Neuronal stem cell (in vitro differentiated cells): Measurements from ENCODE around the gene PTPRC.

Source experiments
- DNase-seq: peaks from one replicate; pipeline ENCODE4 v3.0.0-alpha.2; 2013; ENCODE audit warnings: low spot score
- H2AFZ ChIP-seq: one replicate; pipeline ENCODE4 v1.6.1; 2013; ENCODE audit warnings: mild to moderate bottlenecking, low read length, inconsistent platforms
- H2AK5ac ChIP-seq: 2 replicates; pipeline ENCODE4 v1.6.1; 2013; ENCODE audit warnings: low read depth, mild to moderate bottlenecking, inconsistent platforms, low read length, moderate library complexity, mixed read lengths
- H2BK120ac ChIP-seq: 2 replicates; pipeline ENCODE4 v1.6.1; 2013; ENCODE audit warnings: low read depth, mild to moderate bottlenecking, inconsistent platforms, low read length, moderate library complexity, mixed read lengths
- H2BK12ac ChIP-seq: one replicate; pipeline ENCODE4 v1.6.1; 2013; ENCODE audit warnings: low read length, inconsistent platforms
- H2BK15ac ChIP-seq: 2 replicates; pipeline ENCODE4 v1.6.1; 2013; ENCODE audit warnings: mild to moderate bottlenecking, low read length, inconsistent platforms, mixed read lengths
- H2BK5ac ChIP-seq: one replicate; pipeline ENCODE4 v1.6.1; 2013; ENCODE audit warnings: inconsistent platforms, mild to moderate bottlenecking, low read length, moderate library complexity
- H3K14ac ChIP-seq: one replicate; pipeline ENCODE4 v1.6.1; 2013; ENCODE audit warnings: low read length, inconsistent platforms
- H3K18ac ChIP-seq: 2 replicates; pipeline ENCODE4 v1.6.1; 2013; ENCODE audit warnings: low read length, inconsistent platforms
- H3K23ac ChIP-seq: 2 replicates; pipeline ENCODE4 v1.6.1; 2013; ENCODE audit warnings: low read depth, mild to moderate bottlenecking, mixed read lengths, low read length, inconsistent platforms; ENCODE audit not compliant: poor library complexity
- H3K27ac ChIP-seq: replicated peaks from 3 replicates; pipeline ENCODE4 v1.5.1; 2013; ENCODE audit warnings: low read length, inconsistent platforms
- H3K27me3 ChIP-seq, 3 experiments: 2 replicates each; pipeline ENCODE4 v1.6.1; 2013; ENCODE audit warnings: low read length in 3 of 3, mild to moderate bottlenecking in 2 of 3, inconsistent platforms in 1 of 3, low read depth in 1 of 3, mixed read lengths in 1 of 3, moderate library complexity in 1 of 3; ENCODE audit not compliant: control insufficient read depth in 3 of 3, insufficient read depth in 3 of 3
- H3K36me3 ChIP-seq, 2 donors: replicated peaks in 1 of 2; 2 replicates each; pipeline ENCODE4 v1.6.1; 2013; ENCODE audit warnings: low read length in 2 of 2; ENCODE audit not compliant: control insufficient read depth in 2 of 2, insufficient read depth in 2 of 2
- H3K4ac ChIP-seq: 2 replicates; pipeline ENCODE4 v1.6.1; 2013; ENCODE audit warnings: inconsistent platforms, mild to moderate bottlenecking, low read length, moderate library complexity
- H3K4me1 ChIP-seq, 2 donors: 1 replicate in 1 of 2; 2 replicates in 1 of 2; pipeline ENCODE4 v1.6.1; 2013; ENCODE audit warnings: low read length in 2 of 2, low read depth in 1 of 2; ENCODE audit not compliant: control insufficient read depth in 2 of 2, insufficient read depth in 1 of 2
- H3K4me2 ChIP-seq: one replicate; pipeline ENCODE4 v1.6.1; 2013; ENCODE audit warnings: mild to moderate bottlenecking, low read length, inconsistent platforms; ENCODE audit not compliant: insufficient read depth, poor library complexity, severe bottlenecking
- H3K4me3 ChIP-seq, 2 donors: 2 replicates each; pipeline ENCODE4 v1.5.1; 2013; ENCODE audit warnings: low read length in 2 of 2, mild to moderate bottlenecking in 2 of 2, inconsistent platforms in 1 of 2, moderate library complexity in 1 of 2
- H3K79me1 ChIP-seq: one replicate; pipeline ENCODE4 v1.6.1; 2013; ENCODE audit warnings: low read depth, mild to moderate bottlenecking, inconsistent platforms, low read length, moderate library complexity
- H3K9ac ChIP-seq: one replicate; pipeline ENCODE4 v1.6.1; 2013; ENCODE audit warnings: mild to moderate bottlenecking, low read depth, low read length, inconsistent platforms; ENCODE audit not compliant: poor library complexity
- H3K9me3 ChIP-seq, 2 donors: replicated peaks in 1 of 2; 2 replicates each; pipeline versions ENCODE3 to v1.6.1; 2013; ENCODE audit warnings: low read length in 2 of 2, mild to moderate bottlenecking in 2 of 2, inconsistent platforms in 1 of 2, low read depth in 1 of 2, mixed read lengths in 1 of 2, moderate library complexity in 1 of 2; ENCODE audit not compliant: control insufficient read depth in 2 of 2, insufficient read depth in 1 of 2
- H4K8ac ChIP-seq: one replicate; pipeline ENCODE4 v1.6.1; 2013; ENCODE audit warnings: low read depth, mild to moderate bottlenecking, inconsistent platforms, low read length, moderate library complexity
- H4K91ac ChIP-seq: one replicate; pipeline ENCODE4 v1.6.1; 2013; ENCODE audit warnings: low read length, low read depth, mild to moderate bottlenecking, inconsistent platforms; ENCODE audit not compliant: poor library complexity
- WGBS, 2 donors: extraction: QIAGEN DNeasy Blood & Tissue Kit; methylation state at CpG; one replicate each; pipeline ENCODE4 v1.1.7; 2013; ENCODE audit warnings: missing lambda C conversion rate in 2 of 2, mixed read lengths in 1 of 2; ENCODE audit not compliant: insufficient read length in 2 of 2, insufficient replicate concordance in 1 of 2; ENCODE audit errors: extremely low coverage in 2 of 2; 5-methylcytosine and 5-hydroxymethylcytosine counted together

The PTPRC gene

GRCh38 chr1:198772626-198773025 is 133.8 kb downstream of the PTPRC start:
- H3K27me3 ChIP-seq: no peaks in the 10 kb centered on the region
- no peak overlapping the region for H3K4ac ChIP-seq
- DNase-seq: no peak
- no peak overlapping the region for H3K4me2 ChIP-seq
- H2BK5ac ChIP-seq: no peak overlapping the region
- H3K14ac ChIP-seq: no peak overlapping the region
- no peak overlapping the region for H2BK120ac ChIP-seq
- H3K23ac ChIP-seq: no peak overlapping the region
- H3K4me1 ChIP-seq: no peaks in the 10 kb centered on the region
- H2AFZ ChIP-seq: no peak overlapping the region
- H3K18ac ChIP-seq: no peak overlapping the region
- H3K9me3 ChIP-seq: no peaks in the 10 kb centered on the region
- no peak overlapping the region for H2BK12ac ChIP-seq
- no peak overlapping the region for H4K8ac ChIP-seq
- H2AK5ac ChIP-seq: no peak overlapping the region
- H3K36me3 ChIP-seq: no peaks in the 10 kb centered on the region
- H3K27ac ChIP-seq: no peak overlapping the region
- H4K91ac ChIP-seq: no peak overlapping the region
- no peak overlapping the region for H2BK15ac ChIP-seq
- no peak overlapping the region for H3K4me3 ChIP-seq
- no peak overlapping the region for H3K9ac ChIP-seq
- no peaks in the 10 kb centered on the region for H3K79me1 ChIP-seq

DNA sequence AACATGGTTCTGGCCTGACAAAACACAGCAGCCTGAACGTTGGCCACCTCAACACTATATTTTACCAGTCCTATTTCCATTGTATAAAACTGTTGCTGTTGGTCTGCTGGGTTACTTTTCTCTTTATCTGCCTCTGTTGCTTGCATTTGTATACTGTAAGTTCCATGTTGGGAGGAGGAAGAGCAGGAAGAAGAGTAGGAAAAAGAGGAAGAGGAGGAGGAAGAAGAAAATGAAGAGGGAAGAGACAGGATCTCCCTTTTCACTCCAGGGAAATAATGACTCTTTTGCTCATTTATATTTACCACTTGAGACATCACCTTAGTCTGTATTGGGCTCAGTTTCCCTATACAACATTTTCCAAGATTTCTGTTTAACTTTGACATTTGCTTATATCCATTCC is 134.2 kb downstream of the PTPRC start:
- H3K4ac ChIP-seq: no peak overlapping the region
- no peak overlapping the region for H3K23ac ChIP-seq
- no peaks in the 10 kb centered on the region for H3K79me1 ChIP-seq
- no peaks in the 10 kb centered on the region for H3K27me3 ChIP-seq
- H2AFZ ChIP-seq: peak overlapping the region; percentile 23
- no peak overlapping the region for H3K9ac ChIP-seq
- no peak overlapping the region for H3K27ac ChIP-seq
- no peak for DNase-seq
- no peak overlapping the region for H4K8ac ChIP-seq
- H3K4me3 ChIP-seq: no peak overlapping the region
- no peaks in the 10 kb centered on the region for H3K36me3 ChIP-seq
- no peak overlapping the region for H3K18ac ChIP-seq
- H3K4me2 ChIP-seq: no peak overlapping the region
- no CpG with 5 or more reads among the region's 1 CpG for WGBS, 2 donors
- no peak overlapping the region for H3K14ac ChIP-seq
- no peaks in the 10 kb centered on the region for H3K9me3 ChIP-seq
- no peaks in the 10 kb centered on the region for H3K4me1 ChIP-seq
- no peak overlapping the region for H2BK12ac ChIP-seq
- H2AK5ac ChIP-seq: no peak overlapping the region
- no peak overlapping the region for H2BK5ac ChIP-seq
- no peak overlapping the region for H2BK15ac ChIP-seq
- H4K91ac ChIP-seq: no peak overlapping the region
- no peak overlapping the region for H2BK120ac ChIP-seq

DNA sequence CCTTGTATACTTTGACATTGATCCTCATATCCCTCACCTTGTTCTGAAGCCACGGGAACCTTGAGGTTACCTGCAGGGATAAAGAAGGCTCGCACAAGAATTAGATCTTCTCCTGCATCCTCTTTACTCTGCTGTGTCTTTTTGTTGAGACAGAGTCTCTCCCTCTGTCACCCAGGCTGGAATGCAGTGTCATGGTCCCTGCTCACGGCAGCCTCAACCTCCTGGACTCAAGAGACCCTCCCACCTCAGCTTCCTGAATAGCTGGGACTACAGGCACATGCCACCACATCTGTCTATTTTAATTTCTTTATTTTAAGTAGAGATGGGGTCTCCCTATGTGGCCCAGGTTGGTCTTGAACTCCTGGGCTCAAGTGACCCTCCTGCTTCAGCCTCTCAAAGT is 134.7 kb downstream of the PTPRC start:
- no peak overlapping the region for H2AK5ac ChIP-seq
- no peak overlapping the region for H3K4me3 ChIP-seq
- no peak overlapping the region for H2BK120ac ChIP-seq
- H2BK12ac ChIP-seq: no peak overlapping the region
- no peak overlapping the region for H3K9ac ChIP-seq
- H3K27ac ChIP-seq: no peak overlapping the region
- no peak overlapping the region for H3K14ac ChIP-seq
- H4K8ac ChIP-seq: no peak overlapping the region
- no peak overlapping the region for H3K4me2 ChIP-seq
- no peaks in the 10 kb centered on the region for H3K9me3 ChIP-seq
- no peaks in the 10 kb centered on the region for H3K79me1 ChIP-seq
- no peaks in the 10 kb centered on the region for H3K4me1 ChIP-seq
- H2BK15ac ChIP-seq: no peak overlapping the region
- H3K36me3 ChIP-seq: no peaks in the 10 kb centered on the region
- H3K27me3 ChIP-seq: no peaks in the 10 kb centered on the region
- no peak overlapping the region for H2BK5ac ChIP-seq
- no CpG with 5 or more reads among the region's 3 CpGs for WGBS, 2 donors
- DNase-seq: no peak
- no peak overlapping the region for H2AFZ ChIP-seq
- no peak overlapping the region for H4K91ac ChIP-seq
- H3K23ac ChIP-seq: no peak overlapping the region
- no peak overlapping the region for H3K18ac ChIP-seq
- H3K4ac ChIP-seq: no peak overlapping the region

GRCh38 chr1:198774421-198774820 is 135.6 kb downstream of the PTPRC start:
- no peaks in the 10 kb centered on the region for H3K4me1 ChIP-seq
- no peak overlapping the region for H4K8ac ChIP-seq
- no peak overlapping the region for H3K14ac ChIP-seq
- H3K23ac ChIP-seq: no peak overlapping the region
- H3K9me3 ChIP-seq: no peaks in the 10 kb centered on the region
- no peak overlapping the region for H2BK5ac ChIP-seq
- H2AK5ac ChIP-seq: no peak overlapping the region
- no peak overlapping the region for H3K9ac ChIP-seq
- no CpG with 5 or more reads among the region's 2 CpGs for WGBS, 2 donors
- no peak overlapping the region for H2BK120ac ChIP-seq
- H3K36me3 ChIP-seq: no peaks in the 10 kb centered on the region
- H3K18ac ChIP-seq: no peak overlapping the region
- no peak for DNase-seq
- H3K27me3 ChIP-seq: no peaks in the 10 kb centered on the region
- no peak overlapping the region for H2BK12ac ChIP-seq
- no peak overlapping the region for H2AFZ ChIP-seq
- no peak overlapping the region for H3K4me3 ChIP-seq
- no peak overlapping the region for H3K27ac ChIP-seq
- H3K4me2 ChIP-seq: no peak overlapping the region
- no peaks in the 10 kb centered on the region for H3K79me1 ChIP-seq
- no peak overlapping the region for H3K4ac ChIP-seq
- H2BK15ac ChIP-seq: no peak overlapping the region
- H4K91ac ChIP-seq: no peak overlapping the region
